OCI-M2 (cell line): ENCODE data around the gene VWDE.
A peak's percentile ranks its signal among the peaks of the same experiment; 100 is the strongest.
"Not testable (repeated sequence)": the region's sequence is repeated elsewhere in the genome, so short reads cannot be mapped to it uniquely, and the experiment has no call there.

Experiments
- DNase-seq: peaks from one replicate; lab custom pipeline; 2025; ENCODE audit not compliant: unreplicated experiment; lab: John Stamatoyannopoulos, UW

Gene VWDE

GRCh38 chr7:12402365-12402725 lies 1.3 kb downstream of the VWDE start:
- no peak for DNase-seq

- DNase-seq, result no peak
These were observed 1.9 kb downstream of the VWDE start for GRCh38 chr7:12401538-12402364.

GRCh38 chr7:12398186-12398585 lies 5.5 kb downstream of the VWDE start:
- no peak for DNase-seq

- DNase-seq, result no peak
These were observed 6.0 kb downstream of the VWDE start for GRCh38 chr7:12397671-12398070.

GRCh38 chr7:12396670-12397069 lies 7.0 kb downstream of the VWDE start:
- not testable (repeated sequence) for DNase-seq

DNA sequence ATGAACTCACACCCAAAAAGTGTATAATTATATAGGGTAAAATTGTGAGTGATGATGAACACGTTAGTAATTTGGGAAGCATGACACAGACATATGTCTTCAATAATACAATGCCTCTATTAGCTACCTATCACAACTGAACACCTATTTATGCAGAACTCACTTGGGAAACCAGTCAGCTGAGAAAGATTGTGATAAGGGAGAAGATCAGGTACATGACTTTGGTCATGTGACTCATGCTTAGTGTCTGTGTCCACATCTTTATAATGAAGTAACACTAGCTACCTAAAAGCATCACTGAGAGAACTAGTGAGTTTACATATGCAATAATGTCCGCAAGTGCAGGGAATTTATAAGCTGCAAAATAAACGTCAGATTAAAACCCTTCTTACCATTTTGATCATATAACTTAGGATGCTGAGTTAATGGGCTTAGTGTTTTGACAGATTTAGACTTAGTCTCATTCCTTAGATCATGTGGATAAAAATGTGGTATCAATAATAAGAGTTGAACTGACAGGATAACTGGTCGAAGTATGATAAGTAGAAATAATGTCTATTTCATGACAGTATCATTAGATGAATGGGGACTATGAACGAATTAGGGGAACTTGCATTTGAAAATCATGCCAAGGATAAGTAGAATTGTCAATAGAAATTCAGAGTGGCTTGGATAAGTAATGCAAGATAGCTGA lies 11.6 kb downstream of the VWDE start:
- no peak for DNase-seq

- no peak for DNase-seq
These were observed 14.5 kb downstream of the VWDE start for GRCh38 chr7:12389089-12389700.

DNA sequence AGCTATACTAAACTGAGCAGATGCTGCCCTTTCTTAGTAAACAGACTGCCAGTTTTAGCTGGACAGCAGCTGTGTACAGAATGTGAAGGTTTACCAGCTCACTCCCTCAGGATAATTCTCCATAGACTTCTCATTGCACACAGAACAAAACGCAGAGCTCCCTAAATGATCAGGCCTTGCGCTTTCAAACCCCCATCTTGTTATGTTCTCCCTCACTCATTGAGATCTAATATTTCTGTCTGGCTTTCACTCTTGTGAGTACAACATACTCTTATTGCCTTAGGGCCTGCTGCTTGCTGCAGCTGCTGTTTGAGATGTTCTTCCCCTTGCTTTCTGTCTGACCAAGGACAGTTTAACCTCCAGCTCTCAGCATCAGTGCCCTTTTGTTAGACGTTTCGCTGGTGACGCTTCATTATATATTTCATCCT lies 17.3 kb downstream of the VWDE start:
- no peak for DNase-seq

GRCh38 chr7:12385364-12385786 lies 18.3 kb downstream of the VWDE start:
- DNase-seq, result peak; percentile 42

DNA sequence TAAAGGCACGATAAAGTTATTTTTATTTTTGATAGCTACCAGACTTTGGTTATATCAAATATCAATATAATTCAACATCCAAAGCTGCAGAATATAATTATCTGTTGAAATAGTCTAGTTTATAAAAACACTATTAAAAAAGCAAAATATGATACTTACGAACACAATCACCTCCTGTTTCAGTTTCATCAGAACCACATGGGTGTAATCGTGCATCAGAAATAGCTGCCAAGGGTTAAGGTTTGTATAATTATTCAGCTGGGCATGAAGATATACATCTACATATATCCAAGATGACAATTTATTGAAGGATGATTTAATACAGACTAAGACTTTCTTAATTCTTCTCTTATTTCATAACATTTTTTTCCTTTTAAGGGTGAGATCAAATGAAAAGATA lies 20.3 kb downstream of the VWDE start:
- DNase-seq, result no peak

GRCh38 chr7:12378389-12378788 lies 25.3 kb downstream of the VWDE start:
- DNase-seq, result no peak

DNA sequence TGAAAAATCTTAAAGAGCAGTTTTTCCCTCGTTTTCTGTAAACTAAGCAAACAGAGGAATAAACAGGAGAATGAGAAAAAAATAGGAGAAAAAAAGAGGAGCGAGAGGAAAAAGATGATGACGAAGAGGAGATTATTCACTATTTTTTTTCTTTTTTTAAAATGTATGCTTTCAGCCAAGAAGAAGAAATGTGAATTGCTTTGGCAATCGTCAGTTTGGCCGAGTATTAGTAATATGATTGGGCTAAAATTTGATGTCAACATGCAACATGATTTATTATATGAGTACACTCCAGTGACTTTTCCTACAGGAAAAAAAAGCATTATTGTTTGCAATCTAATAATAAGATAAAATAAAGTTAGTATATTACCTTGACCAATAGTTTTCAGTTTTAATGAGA lies 26.3 kb downstream of the VWDE start:
- DNase-seq, result no peak

GRCh38 chr7:12373580-12374263 lies 29.9 kb downstream of the VWDE start:
- no peak for DNase-seq

- DNase-seq, result no peak
These were observed 33.4 kb downstream of the VWDE start for GRCh38 chr7:12370249-12370648.

GRCh38 chr7:12369756-12370155 lies 33.9 kb downstream of the VWDE start:
- DNase-seq, result no peak

DNA sequence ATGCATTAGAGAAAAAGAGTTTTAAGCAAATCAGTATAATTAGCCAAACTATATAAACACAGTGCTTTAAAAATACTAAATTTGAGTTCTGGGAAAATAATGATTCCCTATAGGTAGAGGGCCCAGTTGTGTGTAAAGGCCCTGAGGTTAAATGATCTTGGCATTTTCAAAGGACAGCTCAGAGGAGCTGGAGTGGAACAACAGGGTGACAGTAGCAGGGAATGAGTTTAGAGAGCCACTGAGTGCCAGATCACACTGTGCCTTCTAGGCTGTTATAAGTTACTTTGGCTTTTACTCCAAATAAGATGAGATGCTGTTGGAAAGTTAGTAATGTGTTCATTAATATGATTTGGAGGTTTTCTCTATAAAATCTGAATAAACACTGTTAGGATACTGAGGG lies 34.6 kb downstream of the VWDE start:
- DNase-seq, result no peak

DNA sequence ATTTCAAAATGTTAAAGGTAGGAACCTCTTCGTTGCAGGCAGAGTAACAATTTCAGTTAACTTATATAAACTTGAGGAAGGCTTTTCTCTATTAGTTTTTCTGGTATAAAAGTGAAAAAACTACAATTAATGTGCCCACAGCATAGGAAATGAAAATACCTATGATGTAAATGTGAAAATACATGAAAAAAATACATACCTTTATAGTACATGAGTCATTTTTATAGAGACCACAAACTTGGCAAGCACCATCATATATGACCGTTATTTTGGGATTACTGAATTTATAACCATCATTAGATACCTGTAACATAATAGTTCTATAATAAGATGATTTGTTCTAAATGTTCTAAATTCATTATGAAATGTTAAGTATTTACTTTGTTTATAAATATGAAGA lies 42.7 kb downstream of the VWDE start:
- no peak for DNase-seq

GRCh38 chr7:12358694-12359093 lies 45.0 kb downstream of the VWDE start:
- DNase-seq, result no peak

DNA sequence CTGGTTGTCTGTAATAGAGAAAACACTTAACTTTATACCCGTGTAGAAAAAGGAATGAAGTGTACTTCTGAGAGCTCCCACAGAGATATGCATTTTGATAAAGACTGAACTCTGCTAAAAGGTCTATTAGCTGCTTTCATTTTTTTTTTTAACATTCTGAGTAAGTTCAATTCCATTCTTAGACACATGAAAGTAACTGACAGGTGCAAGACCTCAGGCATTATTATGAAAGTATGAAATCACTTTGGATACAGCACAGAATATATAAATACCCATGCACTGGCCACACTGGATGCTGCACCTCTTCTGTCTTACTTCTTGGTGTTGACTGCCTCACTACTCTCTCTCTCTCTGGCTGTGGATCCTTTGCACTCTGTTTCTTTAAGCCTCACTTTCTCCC lies 46.2 kb downstream of the VWDE start:
- no peak for DNase-seq

DNA sequence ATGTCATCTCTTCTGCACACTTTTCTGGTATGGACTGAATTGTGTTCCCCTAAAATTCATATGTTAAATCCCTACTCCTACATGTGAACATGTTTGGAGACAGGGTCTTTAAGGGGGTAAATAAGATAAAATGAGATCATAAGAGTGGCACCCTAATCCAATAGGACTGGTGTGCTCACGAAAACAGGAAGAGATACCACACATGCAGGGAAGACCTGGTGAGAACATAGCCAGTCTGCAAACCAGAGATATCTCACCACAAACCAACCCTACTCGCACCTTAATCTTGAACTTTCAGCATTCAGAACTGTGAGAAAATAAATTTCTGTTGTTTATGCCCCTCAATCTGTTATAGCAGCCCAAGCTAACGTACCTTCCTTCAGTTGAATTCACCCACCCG lies 51.8 kb downstream of the VWDE start:
- peak; percentile 44 for DNase-seq

DNA sequence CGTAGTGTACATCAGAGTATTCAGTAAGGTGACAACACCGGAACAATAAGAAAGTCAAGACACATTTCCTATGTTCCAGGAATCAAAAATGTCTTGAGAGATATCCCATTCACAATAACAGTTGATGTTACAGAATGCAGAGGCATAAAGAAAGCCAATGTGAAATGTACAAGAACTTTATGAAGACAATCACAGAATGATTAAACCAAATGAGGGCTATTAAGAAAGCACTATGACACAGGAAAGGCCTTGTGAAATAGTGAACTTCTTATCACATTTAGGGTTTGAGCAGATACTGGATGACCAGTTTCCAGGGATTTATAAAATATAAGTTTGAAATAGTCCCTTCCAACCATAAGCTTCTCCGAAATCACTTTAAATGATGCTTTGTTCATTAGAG lies 52.7 kb downstream of the VWDE start:
- DNase-seq, result no peak

- DNase-seq, result no peak
These were observed 66.6 kb downstream of the VWDE start for GRCh38 chr7:12337095-12337494.
